Stomach (tissue), 4 donors: ENCODE results near the gene NCDN.

Experiments used
- EP300 ChIP-seq: sonication (generic); formaldehyde crosslinking; IDR thresholded peaks from one replicate; pipeline ENCODE4 v1.6.1; 2017; ENCODE audit warnings: antibody characterized with exemption
- POLR2A ChIP-seq, 4 donors: fragments of 450-650 bp; IDR thresholded peaks; one replicate each; pipeline ENCODE4 v1.6.1; 2016; ENCODE audit warnings: antibody characterized with exemption in 4 of 4, control low read depth in 2 of 4, mild to moderate bottlenecking in 1 of 4, moderate library complexity in 1 of 4
- POLR2AphosphoS5 ChIP-seq, 3 donors: sonication (generic); formaldehyde crosslinking; IDR thresholded peaks; one replicate each; pipeline ENCODE4 v1.6.1; 2016; ENCODE audit warnings: antibody characterized with exemption in 3 of 3
- TF ChIP-seq, protein P1 (sequence below), 7 experiments: fragments of 450-650 bp in 4 of 7; fragments of 200-600 bp in 3 of 7; sonication (generic) in 3 of 7; IDR thresholded peaks; one replicate each; pipeline ENCODE4 v1.5.1; 2016 to 2019; ENCODE audit warnings: antibody characterized with exemption in 7 of 7, control low read depth in 2 of 7, mild to moderate bottlenecking in 1 of 7

DNA sequence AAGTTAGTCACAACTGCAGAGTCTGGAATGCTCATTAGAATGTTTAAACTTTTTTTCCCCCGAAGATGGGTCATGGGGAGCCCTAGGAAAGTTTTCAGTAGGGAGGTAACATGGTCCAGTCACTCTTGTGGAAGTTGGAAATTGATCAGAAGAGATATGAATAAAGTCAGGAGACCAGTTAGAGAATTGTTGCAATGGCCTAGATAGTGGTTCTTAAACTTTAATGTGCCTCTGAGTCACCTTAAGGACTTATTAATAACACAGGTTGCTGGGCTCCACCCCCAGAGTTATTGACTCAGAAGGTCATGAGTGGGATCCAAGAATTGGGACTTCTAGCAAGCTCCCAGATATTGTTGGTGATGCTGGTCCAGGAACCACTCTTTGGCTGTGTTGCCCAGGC is 12.3 kb downstream of the NCDN start:
- TF ChIP-seq, protein P1, sequence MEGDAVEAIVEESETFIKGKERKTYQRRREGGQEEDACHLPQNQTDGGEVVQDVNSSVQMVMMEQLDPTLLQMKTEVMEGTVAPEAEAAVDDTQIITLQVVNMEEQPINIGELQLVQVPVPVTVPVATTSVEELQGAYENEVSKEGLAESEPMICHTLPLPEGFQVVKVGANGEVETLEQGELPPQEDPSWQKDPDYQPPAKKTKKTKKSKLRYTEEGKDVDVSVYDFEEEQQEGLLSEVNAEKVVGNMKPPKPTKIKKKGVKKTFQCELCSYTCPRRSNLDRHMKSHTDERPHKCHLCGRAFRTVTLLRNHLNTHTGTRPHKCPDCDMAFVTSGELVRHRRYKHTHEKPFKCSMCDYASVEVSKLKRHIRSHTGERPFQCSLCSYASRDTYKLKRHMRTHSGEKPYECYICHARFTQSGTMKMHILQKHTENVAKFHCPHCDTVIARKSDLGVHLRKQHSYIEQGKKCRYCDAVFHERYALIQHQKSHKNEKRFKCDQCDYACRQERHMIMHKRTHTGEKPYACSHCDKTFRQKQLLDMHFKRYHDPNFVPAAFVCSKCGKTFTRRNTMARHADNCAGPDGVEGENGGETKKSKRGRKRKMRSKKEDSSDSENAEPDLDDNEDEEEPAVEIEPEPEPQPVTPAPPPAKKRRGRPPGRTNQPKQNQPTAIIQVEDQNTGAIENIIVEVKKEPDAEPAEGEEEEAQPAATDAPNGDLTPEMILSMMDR (IDR thresholded peaks at IDR 0.05): no peak
- TF ChIP-seq POLR2A (IDR thresholded peaks at IDR 0.05) (no peak), POLR2AphosphoS5 (IDR thresholded peaks at IDR 0.05) (no peak), EP300 (no peak)
